Mucosa of descending colon (tissue), 3 donors: ENCODE results near the gene TMOD1. TPM values are rescaled to one million over a fixed set of nuclear protein-coding genes. Genes with fewer than 3 reads are reported as not detected.
"Not testable (repeated sequence)": the region's sequence is repeated elsewhere in the genome, so short reads cannot be mapped to it uniquely, and the experiment has no call there.

Source experiments
- ATAC-seq: fragments of 200-7000 bp; cut with Tn5 transposase; one replicate; pipeline ENCODE4 v1.9.1; 2020; ENCODE audit warnings: mild to moderate bottlenecking, moderate library complexity
- DNase-seq, 3 donors: peaks; one replicate each; pipeline ENCODE4 v3.0.0-alpha.2; 2020
- H3K36me3 ChIP-seq: fragments of 200-600 bp; one replicate; pipeline ENCODE4 v1.8.0; 2021; ENCODE audit warnings: low read depth, mild to moderate bottlenecking
- H3K4me1 ChIP-seq: fragments of 200-600 bp; one replicate; pipeline ENCODE4 v1.8.0; 2021; ENCODE audit warnings: low read depth, mild to moderate bottlenecking
- H3K4me3 ChIP-seq: fragments of 200-600 bp; one replicate; pipeline ENCODE4 v1.8.0; 2021; ENCODE audit warnings: mild to moderate bottlenecking
- H3K9me3 ChIP-seq: fragments of 200-600 bp; one replicate; pipeline ENCODE4 v1.8.0; 2021; ENCODE audit warnings: mild to moderate bottlenecking
- intact Hi-C, 2 donors: fragments of 100-400 bp; cut with DNase I in 1 of 2; cut with micrococcal nuclease in 1 of 2; formaldehyde crosslinking; loops; one replicate each; pipeline versions ENCODE4 v1.11.0 to v1.11.1; 2022; cut with DNase I, micrococcal nuclease
- total RNA-seq, 3 donors: library from RNA; stranded (reverse); fragmentation: NEBNext Ultra II Directional in 2 of 3; extraction: Animal tissue kit (Norgen Biotek cat#: 25700) in 2 of 3; gene quantifications; one replicate each; pipeline versions ENCODE4 v1.2.1 to v1.2.4, GENCODE V29; 2021 to 2023
- TF ChIP-seq, protein P1 (sequence below): fragments of 200-600 bp; IDR thresholded peaks from one replicate; pipeline ENCODE4 v1.8.0; 2022; ENCODE audit warnings: antibody characterized with exemption, mild to moderate bottlenecking
- donor health status: DM: no; HTN: no; CAD: no; lungs with moderate emphysema.
- donor health status: DM: no; HTN: no; CAD: no.
- donor health status: DM: no; HTN: yes; CAD: no.

Gene TMOD1
- total RNA-seq, 3 donors from 2014 or later, result 2.6 to 36.0 (median 3.9) TPM

DNA sequence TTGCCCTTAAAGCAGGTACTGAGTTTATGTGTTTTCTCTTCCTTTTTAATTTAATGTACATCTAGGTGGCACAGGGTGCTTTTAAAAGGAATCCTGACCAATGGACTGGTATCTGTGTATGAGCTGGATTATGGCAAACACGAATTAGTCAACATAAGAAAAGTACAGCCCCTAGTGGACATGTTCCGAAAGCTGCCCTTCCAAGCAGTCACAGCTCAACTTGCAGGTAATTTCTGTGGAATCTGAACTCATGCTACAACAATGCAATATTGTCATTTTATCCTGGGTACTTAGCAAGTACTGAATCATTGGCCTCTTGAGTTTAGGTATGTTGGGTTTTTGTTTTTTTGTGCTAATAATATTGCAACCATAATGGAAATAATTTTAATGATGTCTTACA is 14.4 kb upstream of the TMOD1 start:
- peaks cover 4% of the 10 kb centered on the region for H3K36me3 ChIP-seq

DNA sequence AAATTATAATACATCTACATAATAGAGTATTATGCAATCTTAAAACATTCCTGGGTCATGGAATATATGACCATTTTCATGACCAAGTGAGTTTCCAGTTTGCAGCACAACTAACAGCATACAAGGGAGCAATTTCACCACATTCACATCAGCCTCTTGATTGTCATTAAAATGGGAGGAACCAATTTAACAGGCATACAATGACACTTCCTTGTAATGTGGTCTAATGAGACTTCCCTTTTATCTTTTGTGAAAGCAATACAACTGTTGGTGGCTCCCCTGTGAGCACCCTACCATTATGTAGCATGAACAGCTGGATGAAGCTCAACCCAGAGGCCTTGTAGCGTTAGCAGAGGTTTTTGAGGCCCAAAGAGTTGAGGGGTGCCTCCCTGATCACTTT is 13.6 kb upstream of the TMOD1 start:
- TF ChIP-seq, protein P1, sequence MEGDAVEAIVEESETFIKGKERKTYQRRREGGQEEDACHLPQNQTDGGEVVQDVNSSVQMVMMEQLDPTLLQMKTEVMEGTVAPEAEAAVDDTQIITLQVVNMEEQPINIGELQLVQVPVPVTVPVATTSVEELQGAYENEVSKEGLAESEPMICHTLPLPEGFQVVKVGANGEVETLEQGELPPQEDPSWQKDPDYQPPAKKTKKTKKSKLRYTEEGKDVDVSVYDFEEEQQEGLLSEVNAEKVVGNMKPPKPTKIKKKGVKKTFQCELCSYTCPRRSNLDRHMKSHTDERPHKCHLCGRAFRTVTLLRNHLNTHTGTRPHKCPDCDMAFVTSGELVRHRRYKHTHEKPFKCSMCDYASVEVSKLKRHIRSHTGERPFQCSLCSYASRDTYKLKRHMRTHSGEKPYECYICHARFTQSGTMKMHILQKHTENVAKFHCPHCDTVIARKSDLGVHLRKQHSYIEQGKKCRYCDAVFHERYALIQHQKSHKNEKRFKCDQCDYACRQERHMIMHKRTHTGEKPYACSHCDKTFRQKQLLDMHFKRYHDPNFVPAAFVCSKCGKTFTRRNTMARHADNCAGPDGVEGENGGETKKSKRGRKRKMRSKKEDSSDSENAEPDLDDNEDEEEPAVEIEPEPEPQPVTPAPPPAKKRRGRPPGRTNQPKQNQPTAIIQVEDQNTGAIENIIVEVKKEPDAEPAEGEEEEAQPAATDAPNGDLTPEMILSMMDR, result no peak
- Histone ChIP-seq H3K4me1 (no peaks in the 10 kb centered on the region), H3K9me3 (peaks cover 5% of the 10 kb centered on the region), H3K4me3 (no peak overlapping the region), H3K36me3 (peaks cover 4% of the 10 kb centered on the region)
- no peak for ATAC-seq
- intact Hi-C loops, result no loop called here
- no peak for DNase-seq

More for the DNA sequence above, 14.4 kb upstream of the TMOD1 start:
- no peak overlapping the region for H3K4me3 ChIP-seq
- intact Hi-C loops, result no loop called here
- DNase-seq (no peak), ATAC-seq (no peak)
- TF ChIP-seq, protein P1, result no peak
- no peaks in the 10 kb centered on the region for H3K4me1 ChIP-seq
- H3K9me3 ChIP-seq, result peaks cover 5% of the 10 kb centered on the region

DNA sequence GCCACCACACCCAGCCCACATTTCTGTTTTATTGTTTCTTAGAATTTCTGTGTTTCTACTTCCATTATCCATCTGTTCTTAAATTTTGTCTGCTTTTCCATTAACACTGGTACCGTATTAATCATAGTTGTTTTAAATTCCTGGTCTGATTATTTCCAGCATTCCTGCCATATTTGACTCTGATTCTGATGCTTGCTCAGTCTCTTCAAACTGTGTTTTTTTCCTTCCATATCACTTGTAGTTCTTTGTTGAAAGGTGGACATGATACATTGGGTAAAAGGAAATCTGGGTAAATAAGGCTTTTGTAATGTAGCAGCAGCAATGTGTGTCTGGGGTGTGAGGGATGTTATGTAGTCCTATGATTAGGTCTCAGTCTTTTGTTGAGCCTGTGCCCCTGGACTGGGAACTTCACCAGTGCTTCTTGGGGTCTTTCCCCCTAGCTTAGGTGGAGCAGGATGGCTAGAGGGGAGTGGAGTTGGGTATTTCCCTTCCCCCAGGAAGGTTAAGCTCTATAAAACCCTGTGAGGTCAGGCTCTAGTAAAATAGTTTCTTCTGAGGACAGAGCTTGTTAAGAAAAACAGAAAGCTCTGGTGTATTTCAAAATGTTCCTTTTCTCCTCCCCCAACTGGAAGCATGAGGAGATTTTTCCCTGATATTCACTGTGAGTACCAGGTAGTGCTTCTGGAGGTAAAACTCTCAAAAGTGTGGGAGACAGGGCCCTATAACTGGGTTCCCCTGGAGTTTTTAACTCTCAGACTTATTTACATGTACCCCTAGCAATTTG is 10.1 kb upstream of the TMOD1 start:
- peaks cover 4% of the 10 kb centered on the region for H3K36me3 ChIP-seq
- intact Hi-C loops, result no loop called here
- TF ChIP-seq, protein P1, result no peak
- ATAC-seq (no peak), DNase-seq (no peak)
- no peak overlapping the region for H3K4me3 ChIP-seq
- H3K9me3 ChIP-seq, result peaks cover 5% of the 10 kb centered on the region
- no peaks in the 10 kb centered on the region for H3K4me1 ChIP-seq

DNA sequence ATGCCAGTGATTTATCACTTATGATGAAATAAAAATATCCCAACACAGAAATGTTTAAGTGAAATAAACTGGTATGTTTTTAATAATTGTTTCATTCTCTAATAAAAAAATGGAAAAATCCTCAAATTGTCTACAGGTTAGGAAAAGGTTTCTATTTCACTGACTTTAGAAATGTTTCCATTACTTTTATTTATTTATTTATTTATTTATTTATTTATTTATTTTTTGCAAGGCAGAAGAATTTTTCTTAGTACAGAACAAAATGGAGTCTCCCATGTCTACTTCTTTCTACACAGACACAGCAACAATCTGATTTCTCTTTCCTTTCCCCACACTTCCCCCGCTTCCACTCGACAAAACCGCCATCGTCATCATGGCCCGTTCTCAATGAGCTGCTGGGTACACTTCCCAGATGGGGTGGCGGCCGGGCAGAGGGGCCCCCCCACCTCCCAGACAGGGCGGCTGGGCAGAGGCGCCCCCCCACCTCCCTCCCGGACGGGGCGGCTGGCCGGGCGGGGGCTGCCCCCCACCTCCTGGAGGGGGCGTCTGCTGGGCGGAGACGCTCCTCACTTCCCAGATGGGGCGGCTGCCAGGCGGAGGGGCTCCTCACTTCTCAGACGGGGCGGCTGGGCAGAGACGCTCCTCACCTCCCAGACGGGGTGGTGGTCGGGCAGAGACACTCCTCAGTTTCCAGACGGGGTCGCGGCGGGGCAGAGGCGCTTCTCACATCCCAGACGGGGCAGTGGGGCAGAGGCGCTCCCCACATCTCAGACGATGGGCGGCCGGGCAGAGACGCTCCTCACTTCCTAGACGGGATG is 3.7 kb upstream of the TMOD1 start:
- ATAC-seq, intact Hi-C loops, H3K9me3 ChIP-seq, H3K4me3 ChIP-seq, H3K36me3 ChIP-seq, DNase-seq: not testable (repeated sequence)
- peaks cover 13% of the 10 kb centered on the region for H3K4me1 ChIP-seq

DNA sequence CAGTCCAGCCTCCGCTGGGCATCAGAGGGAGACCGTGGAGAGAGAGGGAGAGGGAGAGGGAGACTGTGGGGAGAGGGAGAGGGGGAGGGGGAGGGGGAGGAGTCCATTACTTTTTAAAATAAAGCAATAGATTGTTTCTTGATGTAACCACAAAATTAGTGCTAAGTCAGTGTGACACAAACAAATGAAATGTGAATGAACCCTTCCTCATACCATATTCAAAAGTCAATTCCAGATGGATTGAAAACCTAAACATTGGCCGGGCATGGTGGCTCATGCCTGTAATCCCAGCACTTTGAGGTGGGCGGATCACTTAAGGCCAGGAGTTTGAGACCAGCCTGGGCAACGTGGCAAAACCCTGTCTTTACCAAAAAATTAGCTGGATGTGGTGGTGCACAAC is 2.6 kb upstream of the TMOD1 start:
- DNase-seq, intact Hi-C loops, H3K9me3 ChIP-seq: not testable (repeated sequence)

DNA sequence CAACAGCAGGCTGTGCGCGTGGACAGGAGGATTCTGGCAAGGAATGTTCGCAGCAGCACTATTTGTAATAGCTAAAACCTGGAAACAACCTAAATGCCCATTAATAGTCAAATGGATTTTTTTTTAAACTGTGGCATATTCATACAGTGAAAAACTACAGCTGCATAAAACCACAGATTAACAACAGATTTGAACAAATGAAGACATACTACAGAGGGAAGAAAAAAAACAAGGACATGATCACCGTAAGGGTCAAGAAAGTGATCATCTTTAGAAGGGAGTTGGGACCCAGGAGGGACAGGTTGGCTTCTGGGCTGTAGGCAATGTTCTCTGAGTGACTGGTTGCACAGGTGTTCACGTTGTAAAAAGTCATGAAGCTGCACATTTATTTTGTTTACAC is 1.2 kb upstream of the TMOD1 start:
- Histone ChIP-seq H3K9me3 (no peaks in the 10 kb centered on the region), H3K4me1 (peaks cover 17% of the 10 kb centered on the region), H3K4me3 (no peak overlapping the region), H3K36me3 (no peaks in the 10 kb centered on the region)
- intact Hi-C loops, result no loop called here
- DNase-seq (no peak), ATAC-seq (no peak)
- TF ChIP-seq, protein P1, result no peak

More for the DNA sequence above, 2.6 kb upstream of the TMOD1 start:
- H3K4me3 ChIP-seq, ATAC-seq, H3K36me3 ChIP-seq: not testable (repeated sequence)
- H3K4me1 ChIP-seq, result peaks cover 17% of the 10 kb centered on the region
